Caco-2 (cell line): ENCODE measurements around the gene MSANTD7. TPM values are rescaled to one million over a fixed set of nuclear protein-coding genes. Genes with fewer than 3 reads are reported as not detected.

Experiments used
- Bru-seq: library from RNA; stranded (reverse); fragments of 400-500 nt; gene quantifications from one replicate; lab custom pipeline; 2021; lab: Mats Ljungman, UMichigan
- BruChase-seq, 2 experiments: library from RNA; stranded (reverse); fragments of 400-500 nt; gene quantifications; one replicate each; lab custom pipeline; 2021; lab: Mats Ljungman, UMichigan
- BruUV-seq: library from RNA; stranded (reverse); fragments of 400-500 nt; replicated peaks from 2 replicates; lab custom pipeline; 2021; lab: Mats Ljungman, UMichigan
- CTCF ChIA-PET: fragments of 300-600 bp; sonication (Branson Sonifier 250); formaldehyde crosslinking; loops from one replicate; lab custom pipeline; 2022; ENCODE audit warnings: antibody characterized with exemption; lab: Charles Lee
- POLR2A ChIA-PET: fragments of 300-600 bp; sonication (Branson Sonifier 250); formaldehyde crosslinking; loops from one replicate; lab custom pipeline; 2022; ENCODE audit warnings: antibody characterized with exemption; lab: Charles Lee
- DNase-seq, 2 experiments: peaks; one replicate each; pipeline versions ENCODE4 v3.0.0 to v3.0.0-alpha.2; 2020 to 2022
- H3K27me3 ChIP-seq: replicated peaks from 2 replicates; pipeline ENCODE4 v1.6.0; 2011; ENCODE audit warnings: low read length; ENCODE audit not compliant: control insufficient read depth, insufficient read depth
- H3K36me3 ChIP-seq: 2 replicates; pipeline ENCODE4 v1.5.1; 2011; ENCODE audit warnings: low read length; ENCODE audit not compliant: control insufficient read depth, insufficient read depth
- H3K4me1 ChIP-seq: fragments of 250-450 bp; sonication (Bioruptor Pico); 2 replicates; pipeline ENCODE4 v1.5.1; 2020; ENCODE audit warnings: mild to moderate bottlenecking
- H3K4me3 ChIP-seq: 2 replicates; pipeline ENCODE4 v1.5.1; 2011; ENCODE audit warnings: low read depth, mild to moderate bottlenecking, control low read depth, low read length
- H3K9me3 ChIP-seq: fragments of 250-450 bp; sonication (Bioruptor Pico); 2 replicates; pipeline ENCODE4 v1.5.1; 2020; ENCODE audit warnings: mild to moderate bottlenecking, moderate library complexity
- H3K27ac Mint-ChIP-seq: one replicate; pipeline ENCODE4 v1.8.0; 2022; ENCODE audit warnings: mixed read lengths; ENCODE audit not compliant: unreplicated experiment
- H3K27me3 Mint-ChIP-seq: one replicate; pipeline ENCODE4 v1.8.0; 2022; ENCODE audit warnings: mixed read lengths; ENCODE audit not compliant: insufficient read depth, unreplicated experiment
- H3K36me3 Mint-ChIP-seq: one replicate; pipeline ENCODE4 v1.8.0; 2022; ENCODE audit warnings: mild to moderate bottlenecking, mixed read lengths; ENCODE audit not compliant: insufficient read depth, unreplicated experiment
- H3K4me1 Mint-ChIP-seq: one replicate; pipeline ENCODE4 v1.8.0; 2022; ENCODE audit warnings: low read depth, mixed read lengths; ENCODE audit not compliant: unreplicated experiment
- H3K4me3 Mint-ChIP-seq: one replicate; pipeline ENCODE4 v1.8.0; 2022; ENCODE audit warnings: mild to moderate bottlenecking, moderate library complexity, mixed read lengths; ENCODE audit not compliant: unreplicated experiment
- H3K9me3 Mint-ChIP-seq: one replicate; pipeline ENCODE4 v1.8.0; 2022; ENCODE audit warnings: mixed read lengths; ENCODE audit not compliant: unreplicated experiment
- intact Hi-C: fragments of 100-400 bp; cut with micrococcal nuclease; formaldehyde crosslinking; loops from one replicate; pipeline ENCODE4 v1.10.0; 2022; ENCODE audit not compliant: unreplicated experiment
- long read RNA-seq: library from polyadenylated mRNA; stranded (forward); transcript quantifications from one replicate; pipeline ENCODE4 v2.0.0, GENCODE V29; 2022
- total RNA-seq: library from RNA; stranded (reverse); gene quantifications from 2 replicates; pipeline ENCODE4 v1.2.3, GENCODE V29; 2022
- TF ChIP-seq, protein P1 (sequence below), 2 experiments: fragments of 200-600 bp in 1 of 2; IDR thresholded peaks; 1 replicate in 1 of 2; 2 replicates in 1 of 2; pipeline versions ENCODE4 v1.5.1 to v1.8.0; 2011 to 2022; ENCODE audit warnings: antibody characterized with exemption in 1 of 2, control low read depth in 1 of 2, inconsistent platforms in 1 of 2, low read depth in 1 of 2, low read length in 1 of 2, mild to moderate bottlenecking in 1 of 2, moderate library complexity in 1 of 2; ENCODE audit not compliant: insufficient read depth in 1 of 2, severe bottlenecking in 1 of 2, unreplicated experiment in 1 of 2

Gene MSANTD7, protein sequence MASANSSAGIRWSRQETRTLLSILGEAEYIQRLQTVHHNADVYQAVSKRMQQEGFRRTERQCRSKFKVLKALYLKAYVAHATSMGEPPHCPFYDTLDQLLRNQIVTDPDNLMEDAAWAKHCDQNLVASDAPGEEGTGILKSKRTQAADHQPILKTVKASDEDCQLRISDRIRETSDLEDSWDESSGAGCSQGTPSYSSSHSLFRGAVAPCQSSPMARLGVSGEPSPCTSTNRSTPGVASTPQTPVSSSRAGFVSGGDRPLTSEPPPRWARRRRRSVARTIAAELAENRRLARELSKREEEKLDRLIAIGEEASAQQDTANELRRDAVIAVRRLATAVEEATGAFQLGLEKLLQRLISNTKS
- 30.0 and 32.8 TPM in 2 replicates for total RNA-seq
- Bru-seq, nascent RNA: percentile 97 among the genes with signal in this experiment
- BruChase-seq, experiment 1, labeled RNA remaining after a 2-hour chase: percentile 99 among the genes with signal in this experiment
- percentile 94 among the genes with signal in this experiment for BruChase-seq, experiment 2, labeled RNA remaining after a 6-hour chase
- long read RNA-seq, full-length matches to known transcripts: 34 of 43 reads
- long read RNA-seq, partial matches to known transcripts: 9 of 43 reads
- long read RNA-seq, other reads (novel, unspliced or antisense): 0 of 43 reads

GRCh38 chr10:14837757-14838581 lies at the start of gene MSANTD7, which contains the start of the genes CDNF and HSPA14:
Gene MSANTD7, plus strand, starts transcription at chr10:14838306. Its CDS starts 3,979 bp downstream, at chr10:14842285.
Gene CDNF, minus strand, starts transcription at chr10:14838037. Its CDS starts 91 bp downstream, at chr10:14837946.
Gene HSPA14, plus strand, starts transcription at chr10:14838306. Its CDS starts 97 bp downstream, at chr10:14838403.
- Histone ChIP-seq H3K36me3 (no peaks in the 10 kb centered on the region; the same call in 1 of the 2 replicates), H3K27me3 (no peaks in the 10 kb centered on the region), H3K9me3 (no peaks in the 10 kb centered on the region), H3K4me1 (no peaks in the 10 kb centered on the region; the same call in 1 of the 2 replicates), H3K4me3 (peak within 1 kb of the TSS; percentile 91)
- no peaks in the 10 kb centered on the region for H3K27me3 Mint-ChIP-seq
- DNase-seq: peak; percentile 100
- H3K36me3 Mint-ChIP-seq: peaks cover 55% of the 10 kb centered on the region
- intact Hi-C loops: loop anchor here (1.0 to 5.0 kb wide), 7 partner anchors 36 to 339 kb away; partner anchors contain the start of genes MEIG1 and SUV39H2
- no peaks in the 10 kb centered on the region for H3K9me3 Mint-ChIP-seq
- H3K4me3 Mint-ChIP-seq: peak within 1 kb of the TSS; percentile 70
- no TSS peak for BruUV-seq
- TF ChIP-seq, protein P1, sequence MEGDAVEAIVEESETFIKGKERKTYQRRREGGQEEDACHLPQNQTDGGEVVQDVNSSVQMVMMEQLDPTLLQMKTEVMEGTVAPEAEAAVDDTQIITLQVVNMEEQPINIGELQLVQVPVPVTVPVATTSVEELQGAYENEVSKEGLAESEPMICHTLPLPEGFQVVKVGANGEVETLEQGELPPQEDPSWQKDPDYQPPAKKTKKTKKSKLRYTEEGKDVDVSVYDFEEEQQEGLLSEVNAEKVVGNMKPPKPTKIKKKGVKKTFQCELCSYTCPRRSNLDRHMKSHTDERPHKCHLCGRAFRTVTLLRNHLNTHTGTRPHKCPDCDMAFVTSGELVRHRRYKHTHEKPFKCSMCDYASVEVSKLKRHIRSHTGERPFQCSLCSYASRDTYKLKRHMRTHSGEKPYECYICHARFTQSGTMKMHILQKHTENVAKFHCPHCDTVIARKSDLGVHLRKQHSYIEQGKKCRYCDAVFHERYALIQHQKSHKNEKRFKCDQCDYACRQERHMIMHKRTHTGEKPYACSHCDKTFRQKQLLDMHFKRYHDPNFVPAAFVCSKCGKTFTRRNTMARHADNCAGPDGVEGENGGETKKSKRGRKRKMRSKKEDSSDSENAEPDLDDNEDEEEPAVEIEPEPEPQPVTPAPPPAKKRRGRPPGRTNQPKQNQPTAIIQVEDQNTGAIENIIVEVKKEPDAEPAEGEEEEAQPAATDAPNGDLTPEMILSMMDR (IDR thresholded peaks at IDR 0.05; ENCODE audit: insufficient read depth in 1 of 2, low read depth in 1 of 2, low read length in 1 of 2, severe bottlenecking in 1 of 2, unreplicated experiment in 1 of 2): no peak
- H3K27ac Mint-ChIP-seq: peak within 1 kb of the TSS; percentile 91
- CTCF ChIA-PET: interaction anchor here (0.5 to 2.1 kb wide), 14 partner anchors 15 to 340 kb away, joined by 3 to 13 read pairs (median 4); partner anchors contain the start of genes MEIG1 and SUV39H2
- H3K4me1 Mint-ChIP-seq: peaks cover 15% of the 10 kb centered on the region
- POLR2A ChIA-PET: interaction anchor here (0.5 to 3.7 kb wide), 29 partner anchors 9 to 797 kb away, joined by 3 to 64 read pairs (median 5); partner anchors contain the start of genes DCLRE1C, MEIG1, RPP38 and SUV39H2

- no peaks in the 10 kb centered on the region for H3K36me3 ChIP-seq
- no peak overlapping the region for H3K4me3 Mint-ChIP-seq
- no peaks in the 10 kb centered on the region for H3K36me3 Mint-ChIP-seq
- no peak overlapping the region for H3K27ac Mint-ChIP-seq
- POLR2A ChIA-PET: no interaction called here
- H3K4me3 ChIP-seq: no peak overlapping the region
- no peak for DNase-seq
- H3K27me3 Mint-ChIP-seq: no peaks in the 10 kb centered on the region
- CTCF ChIA-PET: no interaction called here
- BruUV-seq: no TSS peak
- H3K27me3 ChIP-seq: no peaks in the 10 kb centered on the region
- H3K9me3 ChIP-seq: no peaks in the 10 kb centered on the region
- H3K4me1 ChIP-seq: peaks cover 8% of the 10 kb centered on the region; the same call in 1 of the 2 replicates
- intact Hi-C loops: no loop called here
- TF ChIP-seq, protein P1 (IDR thresholded peaks at IDR 0.05; ENCODE audit: insufficient read depth in 1 of 2, low read depth in 1 of 2, low read length in 1 of 2, severe bottlenecking in 1 of 2, unreplicated experiment in 1 of 2): no peak
- peaks cover 9% of the 10 kb centered on the region for H3K4me1 Mint-ChIP-seq
- H3K9me3 Mint-ChIP-seq: no peaks in the 10 kb centered on the region
Measured at GRCh38 chr10:14798636-14799035, 39.5 kb upstream of the MSANTD7 start.
